Measurements from ENCODE around the gene CHRD. TPM values are rescaled to one million over a fixed set of nuclear protein-coding genes. Genes with fewer than 3 reads are reported as not detected.
A peak's percentile ranks its signal among the peaks of the same experiment; 100 is the strongest.

CHRD gene
- total RNA-seq, 1 experiment from 2014 or later, result 1.8 TPM

- no peak overlapping the region for H4K5ac ChIP-seq (ENCODE audit: insufficient read length, low read depth, low read length)
- no peak overlapping the region for H2BK12ac ChIP-seq (ENCODE audit: insufficient read length, low read depth, low read length)
- no peaks in the 10 kb centered on the region for H3K9me3 ChIP-seq (ENCODE audit: control insufficient read depth, low read depth, low read length)
- H3K4me2 ChIP-seq (ENCODE audit: insufficient read depth, insufficient read length, low read length), result no peak overlapping the region
- no peak overlapping the region for H3K14ac ChIP-seq (ENCODE audit: insufficient read depth, low read length)
- H3K56ac ChIP-seq (ENCODE audit: insufficient read length, low read depth, low read length), result no peak overlapping the region
- Mint-ChIP-seq H3K4me3 (no peak overlapping the region), H3K9me3 (no peaks in the 10 kb centered on the region; a peak in 1 of 5 replicates), H3K4me1 (peaks cover 13 to 17% of the 10 kb centered on the region in 2 experiments), H3K27ac (peak overlapping the region; percentile 37 to 77 (median 62); a peak in 3 of 7 replicates), H3K36me3 (ENCODE audit: insufficient read depth in 1 of 3, low read depth in 3 of 3) (peaks cover 15 to 35% (median 22%) of the 10 kb centered on the region in 3 experiments), H3K27me3 (ENCODE audit: low read depth) (no peaks in the 10 kb centered on the region)
- no peak overlapping the region for H4K91ac ChIP-seq (ENCODE audit: insufficient read length, low read depth, low read length)
- H2BK15ac ChIP-seq (ENCODE audit: low read depth, low read length), result no peak overlapping the region
- H2BK120ac ChIP-seq (ENCODE audit: low read depth, low read length, poor library complexity, severe bottlenecking), result no peak overlapping the region
- H4K8ac ChIP-seq (replicated peaks; ENCODE audit: insufficient read length, low read depth, low read length), result no peak overlapping the region
- no peak for TF ChIP-seq CTCF (conservative IDR thresholded peaks at IDR 0.05)
- no peak overlapping the region for H3K4ac ChIP-seq (ENCODE audit: low read depth, low read length)
- H3K18ac ChIP-seq (ENCODE audit: insufficient read length, low read depth, low read length), result no peak overlapping the region
- H2AK5ac ChIP-seq (ENCODE audit: insufficient read length, low read length), result no peak overlapping the region
- H3K27me3 ChIP-seq (ENCODE audit: insufficient read depth, low read length), result no peaks in the 10 kb centered on the region
- no CpG with 5 or more reads among the region's 5 CpGs for WGBS (ENCODE audit: extremely low coverage, insufficient read length, low lambda C conversion rate)
- peaks cover 4% of the 10 kb centered on the region for H4K20me1 ChIP-seq (ENCODE audit: control insufficient read depth, insufficient read depth, insufficient read length)
- H3K4me1 ChIP-seq (ENCODE audit: insufficient read depth, low read length), result 0 out of 2 replicates have a peak, but pooled peaks cover 2% of the 10 kb centered on the region
- H3K23ac ChIP-seq (ENCODE audit: insufficient read length, low read depth, low read length), result no peak overlapping the region
- no peak overlapping the region for H2AFZ ChIP-seq (ENCODE audit: low read length)
- no peaks in the 10 kb centered on the region for H3K79me2 ChIP-seq (ENCODE audit: insufficient read depth, low read length)
- H3K27ac ChIP-seq (ENCODE audit: insufficient read length, low read depth, low read length), result no peak overlapping the region
- no peak overlapping the region for H3K9ac ChIP-seq (ENCODE audit: extremely low read depth, insufficient read length, low read length)
- H3T11ph ChIP-seq (ENCODE audit: low read length), result no peak overlapping the region
- no peaks in the 10 kb centered on the region for H3K79me1 ChIP-seq (ENCODE audit: insufficient read depth, low read depth, low read length, poor library complexity, severe bottlenecking)
- H2BK5ac ChIP-seq (ENCODE audit: insufficient read length, low read length), result no peak overlapping the region
- peaks cover 1% of the 10 kb centered on the region for H3K23me2 ChIP-seq (ENCODE audit: insufficient read length, low read depth, low read length, poor library complexity, severe bottlenecking)
- DNase-seq, result peak; percentile 15
- no peak overlapping the region for H2BK20ac ChIP-seq (ENCODE audit: low read depth, low read length, poor library complexity, severe bottlenecking)
Measured at GRCh38 chr3:184343200-184343876, 36.5 kb upstream of the CHRD start.
